Measurements from ENCODE around the gene ADGB.

The ADGB gene

DNA sequence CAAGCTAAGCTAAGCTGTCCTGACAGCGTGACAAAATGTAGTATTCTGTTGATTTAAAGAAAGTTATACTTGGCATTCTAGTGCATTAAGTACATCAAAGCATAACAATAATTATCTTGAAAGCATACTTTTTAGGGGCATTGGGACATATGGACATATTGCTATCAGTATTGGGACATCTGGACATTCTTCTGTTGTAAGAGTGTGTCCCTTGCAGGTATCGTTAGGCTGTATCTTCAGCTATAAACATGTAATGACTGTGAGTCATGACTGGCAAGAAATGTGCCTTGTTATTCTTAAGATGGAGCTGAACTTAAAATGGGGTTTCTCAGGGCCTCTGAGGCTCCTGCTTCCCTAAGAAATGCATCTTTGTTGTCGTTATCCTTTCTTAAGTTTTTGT lies 74.3 kb downstream of the ADGB start:
- Histone ChIP-seq H3K9me3 (ENCODE audit: control insufficient read depth, insufficient read depth, low read depth, low read length) (no peaks in the 10 kb centered on the region), H3K4me1 (ENCODE audit: control insufficient read depth, insufficient read depth, low read length) (no peaks in the 10 kb centered on the region), H3K9ac (ENCODE audit: low read length) (no peak overlapping the region), H3K27ac (ENCODE audit: low read depth, low read length) (no peak overlapping the region), H3K36me3 (ENCODE audit: control insufficient read depth, insufficient read depth, low read length) (no peaks in the 10 kb centered on the region), H3K4me3 (ENCODE audit: low read depth, low read length) (no peak overlapping the region), H3K27me3 (ENCODE audit: control insufficient read depth, insufficient read depth, low read length) (no peaks in the 10 kb centered on the region)

DNA sequence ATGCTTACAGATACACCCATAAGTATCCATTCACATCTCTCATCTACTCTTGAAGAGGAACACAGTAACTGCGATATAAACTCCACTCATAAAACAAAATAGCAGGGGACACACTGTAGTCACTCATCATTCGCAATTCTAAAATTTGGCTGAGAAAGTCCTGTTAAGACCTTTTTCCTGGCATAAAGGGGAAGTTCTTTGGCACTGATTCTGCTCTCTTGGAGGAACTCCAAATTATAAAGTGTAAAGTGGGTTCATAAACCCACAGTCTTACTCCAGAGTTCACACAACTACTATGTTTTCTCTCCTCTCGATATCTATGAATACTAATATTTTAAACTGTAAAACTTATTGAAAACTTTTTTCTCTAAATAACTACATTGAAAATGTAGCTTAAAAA lies 80.6 kb downstream of the ADGB start:
- Histone ChIP-seq H3K27me3 (ENCODE audit: control insufficient read depth, insufficient read depth, low read length) (no peaks in the 10 kb centered on the region), H3K4me1 (ENCODE audit: control insufficient read depth, insufficient read depth, low read length) (no peaks in the 10 kb centered on the region), H3K9ac (ENCODE audit: low read length) (no peak overlapping the region), H3K4me3 (ENCODE audit: low read depth, low read length) (no peak overlapping the region), H3K36me3 (ENCODE audit: control insufficient read depth, insufficient read depth, low read length) (no peaks in the 10 kb centered on the region), H3K27ac (ENCODE audit: low read depth, low read length) (no peak overlapping the region), H3K9me3 (ENCODE audit: control insufficient read depth, insufficient read depth, low read depth, low read length) (no peaks in the 10 kb centered on the region)

DNA sequence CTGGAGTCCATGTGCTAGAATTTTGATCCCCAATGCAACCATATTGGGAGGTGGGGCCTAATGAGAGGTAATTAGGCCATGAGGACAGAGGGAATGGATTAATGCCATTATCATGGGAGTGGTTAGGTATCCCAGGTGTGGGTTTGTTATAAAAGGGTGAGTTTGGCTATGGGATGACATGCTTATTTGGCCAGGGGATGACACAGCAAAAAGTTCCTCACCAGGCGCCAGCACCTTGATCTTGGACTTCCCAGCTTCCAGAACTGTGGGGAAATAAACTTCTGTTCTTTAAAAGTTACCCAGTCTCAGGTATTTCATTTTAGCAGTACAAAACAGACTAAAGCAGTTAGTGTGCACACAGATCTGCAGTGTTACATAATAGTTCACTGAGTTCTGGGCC lies 84.1 kb downstream of the ADGB start:
- no peaks in the 10 kb centered on the region for H3K4me1 ChIP-seq (ENCODE audit: control insufficient read depth, insufficient read depth, low read length)
- no peak overlapping the region for H3K27ac ChIP-seq (ENCODE audit: low read depth, low read length)
- no peaks in the 10 kb centered on the region for H3K9me3 ChIP-seq (ENCODE audit: control insufficient read depth, insufficient read depth, low read depth, low read length)
- H3K27me3 ChIP-seq (ENCODE audit: control insufficient read depth, insufficient read depth, low read length), result no peaks in the 10 kb centered on the region
- H3K9ac ChIP-seq (ENCODE audit: low read length), result no peak overlapping the region
- no peaks in the 10 kb centered on the region for H3K36me3 ChIP-seq (ENCODE audit: control insufficient read depth, insufficient read depth, low read length)
- no peak overlapping the region for H3K4me3 ChIP-seq (ENCODE audit: low read depth, low read length)

DNA sequence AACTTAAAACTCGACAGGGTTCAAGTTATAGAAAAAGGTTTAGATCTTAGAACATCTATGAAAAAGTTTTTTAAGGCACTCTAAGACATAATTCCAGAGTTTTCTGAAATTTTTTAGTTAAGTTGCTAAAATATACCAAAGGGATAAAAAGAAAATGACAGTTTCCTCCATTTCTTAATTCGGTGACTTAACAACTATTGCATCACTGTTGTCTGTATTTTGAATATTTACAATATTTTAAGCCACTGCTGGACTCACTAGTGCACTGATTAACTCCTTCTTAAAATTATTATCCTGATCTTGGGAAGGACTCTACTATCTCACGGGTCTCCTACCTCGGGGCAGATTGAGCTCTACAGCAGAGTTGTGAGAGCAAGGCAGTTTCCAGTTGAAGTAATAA lies 91.0 kb downstream of the ADGB start:
- no peaks in the 10 kb centered on the region for H3K36me3 ChIP-seq (ENCODE audit: control insufficient read depth, insufficient read depth, low read length)
- H3K27ac ChIP-seq (ENCODE audit: low read depth, low read length), result no peak overlapping the region
- H3K4me1 ChIP-seq (ENCODE audit: control insufficient read depth, insufficient read depth, low read length), result no peaks in the 10 kb centered on the region
- H3K27me3 ChIP-seq (ENCODE audit: control insufficient read depth, insufficient read depth, low read length), result 0 out of 2 replicates have a peak, but pooled peaks cover 2% of the 10 kb centered on the region
- H3K9ac ChIP-seq (ENCODE audit: low read length), result no peak overlapping the region
- no peak overlapping the region for H3K4me3 ChIP-seq (ENCODE audit: low read depth, low read length)
- H3K9me3 ChIP-seq (ENCODE audit: control insufficient read depth, insufficient read depth, low read depth, low read length), result no peaks in the 10 kb centered on the region

DNA sequence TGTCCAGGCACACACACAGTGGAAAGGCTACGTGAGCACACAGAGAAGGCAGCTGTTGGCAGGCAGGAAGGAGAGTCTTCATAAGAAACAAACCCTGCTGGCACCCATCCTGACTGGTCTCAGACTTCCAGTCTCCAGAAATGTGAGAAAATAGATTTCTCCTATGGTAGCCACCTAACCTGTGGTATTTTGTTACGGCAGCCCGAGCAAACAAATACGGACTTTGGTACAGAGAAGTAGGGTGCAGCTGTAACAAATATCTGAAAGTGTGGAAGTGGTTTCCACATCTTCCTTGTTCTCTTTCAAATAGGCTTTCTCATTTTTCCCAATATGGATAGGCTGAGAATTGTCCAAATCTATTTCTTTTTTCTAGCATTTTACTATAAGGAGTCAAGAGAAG lies 94.6 kb downstream of the ADGB start:
- H3K4me1 ChIP-seq (ENCODE audit: control insufficient read depth, insufficient read depth, low read length), result no peaks in the 10 kb centered on the region
- no peaks in the 10 kb centered on the region for H3K36me3 ChIP-seq (ENCODE audit: control insufficient read depth, insufficient read depth, low read length)
- H3K9ac ChIP-seq (ENCODE audit: low read length), result no peak overlapping the region
- H3K27ac ChIP-seq (ENCODE audit: low read depth, low read length), result no peak overlapping the region
- 0 out of 2 replicates have a peak, but pooled peaks cover 2% of the 10 kb centered on the region for H3K27me3 ChIP-seq (ENCODE audit: control insufficient read depth, insufficient read depth, low read length)
- H3K4me3 ChIP-seq (ENCODE audit: low read depth, low read length), result no peak overlapping the region
- H3K9me3 ChIP-seq (ENCODE audit: control insufficient read depth, insufficient read depth, low read depth, low read length), result no peaks in the 10 kb centered on the region

DNA sequence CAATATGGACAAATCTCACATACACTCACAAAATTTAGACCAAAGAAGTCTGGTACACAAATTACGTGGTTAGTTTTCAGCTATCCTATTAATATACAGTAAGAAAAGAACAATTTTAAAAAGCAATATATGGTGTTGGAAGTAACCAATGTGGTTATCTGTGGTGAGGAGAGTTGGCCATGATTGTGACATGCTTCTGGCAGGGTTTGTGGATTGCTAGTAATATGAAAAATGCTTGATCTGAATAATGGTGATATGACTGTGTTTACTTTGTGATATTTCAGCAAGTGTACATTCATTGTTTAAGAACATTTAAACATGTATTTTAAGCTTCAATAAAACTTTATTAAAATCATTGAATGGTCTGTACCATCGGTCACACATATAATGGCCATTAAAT lies 99.1 kb downstream of the ADGB start:
- no peaks in the 10 kb centered on the region for H3K36me3 ChIP-seq (ENCODE audit: control insufficient read depth, insufficient read depth, low read length)
- no peak overlapping the region for H3K9ac ChIP-seq (ENCODE audit: low read length)
- no peak overlapping the region for H3K4me3 ChIP-seq (ENCODE audit: low read depth, low read length)
- H3K27ac ChIP-seq (ENCODE audit: low read depth, low read length), result no peak overlapping the region
- H3K4me1 ChIP-seq (ENCODE audit: control insufficient read depth, insufficient read depth, low read length), result no peaks in the 10 kb centered on the region
- no peaks in the 10 kb centered on the region for H3K9me3 ChIP-seq (ENCODE audit: control insufficient read depth, insufficient read depth, low read depth, low read length)
- 0 out of 2 replicates have a peak, but pooled peaks cover 2% of the 10 kb centered on the region for H3K27me3 ChIP-seq (ENCODE audit: control insufficient read depth, insufficient read depth, low read length)

DNA sequence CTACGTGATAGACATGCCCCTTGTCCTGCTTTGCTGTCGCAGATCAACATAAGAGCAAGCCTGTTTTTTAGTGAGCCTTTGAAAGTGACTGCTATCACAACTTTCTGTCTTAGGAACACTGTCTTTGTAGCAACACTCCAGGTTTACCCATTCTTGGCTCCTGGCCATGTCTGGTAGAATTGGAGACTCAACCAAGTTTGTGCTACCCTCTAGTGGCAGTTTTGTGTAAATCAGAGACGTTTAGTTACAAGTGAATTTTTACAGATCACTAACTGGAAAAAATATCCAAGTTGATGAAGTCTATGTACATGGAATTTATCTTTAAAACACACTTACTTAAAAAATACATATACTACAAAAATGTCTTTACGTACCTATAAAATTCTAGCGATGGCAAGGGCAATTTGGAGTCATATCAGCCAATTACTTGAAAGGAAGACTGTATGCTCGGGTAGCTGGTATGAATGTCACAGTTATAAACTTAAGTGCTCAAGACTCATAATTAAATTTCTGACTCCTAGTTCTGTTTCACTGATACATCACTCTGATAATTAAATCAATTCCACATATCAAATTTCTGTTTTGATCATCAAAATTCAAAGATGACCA lies 101.4 kb downstream of the ADGB start:
- Histone ChIP-seq H3K9ac (ENCODE audit: low read length) (no peak overlapping the region), H3K27ac (ENCODE audit: low read depth, low read length) (no peak overlapping the region), H3K36me3 (ENCODE audit: control insufficient read depth, insufficient read depth, low read length) (no peaks in the 10 kb centered on the region), H3K27me3 (ENCODE audit: control insufficient read depth, insufficient read depth, low read length) (no peaks in the 10 kb centered on the region), H3K4me1 (ENCODE audit: control insufficient read depth, insufficient read depth, low read length) (no peaks in the 10 kb centered on the region), H3K4me3 (ENCODE audit: low read depth, low read length) (no peak overlapping the region), H3K9me3 (ENCODE audit: control insufficient read depth, insufficient read depth, low read depth, low read length) (no peaks in the 10 kb centered on the region)

DNA sequence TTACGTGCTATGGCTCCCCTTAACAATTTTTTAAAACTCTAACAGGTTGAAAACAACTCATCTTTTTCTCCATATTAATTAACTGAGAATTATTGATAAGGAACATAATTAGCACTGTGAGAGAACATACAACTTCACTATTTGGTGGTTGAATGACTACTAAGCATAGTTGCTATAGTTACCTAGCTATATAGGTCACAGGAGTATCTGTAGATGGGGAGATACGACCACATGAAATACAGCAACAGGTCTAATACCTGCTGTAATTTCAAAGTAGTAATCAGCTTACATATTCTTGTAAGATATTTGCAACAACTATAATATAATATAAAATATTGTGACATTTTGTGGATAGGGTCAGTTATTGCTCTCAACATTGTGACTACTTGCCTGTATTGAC lies 102.9 kb downstream of the ADGB start:
- H3K36me3 ChIP-seq (ENCODE audit: control insufficient read depth, insufficient read depth, low read length), result no peaks in the 10 kb centered on the region
- no peaks in the 10 kb centered on the region for H3K27me3 ChIP-seq (ENCODE audit: control insufficient read depth, insufficient read depth, low read length)
- H3K9me3 ChIP-seq (ENCODE audit: control insufficient read depth, insufficient read depth, low read depth, low read length), result no peaks in the 10 kb centered on the region
- no peak overlapping the region for H3K9ac ChIP-seq (ENCODE audit: low read length)
- no peaks in the 10 kb centered on the region for H3K4me1 ChIP-seq (ENCODE audit: control insufficient read depth, insufficient read depth, low read length)
- H3K4me3 ChIP-seq (ENCODE audit: low read depth, low read length), result no peak overlapping the region
- H3K27ac ChIP-seq (ENCODE audit: low read depth, low read length), result no peak overlapping the region

DNA sequence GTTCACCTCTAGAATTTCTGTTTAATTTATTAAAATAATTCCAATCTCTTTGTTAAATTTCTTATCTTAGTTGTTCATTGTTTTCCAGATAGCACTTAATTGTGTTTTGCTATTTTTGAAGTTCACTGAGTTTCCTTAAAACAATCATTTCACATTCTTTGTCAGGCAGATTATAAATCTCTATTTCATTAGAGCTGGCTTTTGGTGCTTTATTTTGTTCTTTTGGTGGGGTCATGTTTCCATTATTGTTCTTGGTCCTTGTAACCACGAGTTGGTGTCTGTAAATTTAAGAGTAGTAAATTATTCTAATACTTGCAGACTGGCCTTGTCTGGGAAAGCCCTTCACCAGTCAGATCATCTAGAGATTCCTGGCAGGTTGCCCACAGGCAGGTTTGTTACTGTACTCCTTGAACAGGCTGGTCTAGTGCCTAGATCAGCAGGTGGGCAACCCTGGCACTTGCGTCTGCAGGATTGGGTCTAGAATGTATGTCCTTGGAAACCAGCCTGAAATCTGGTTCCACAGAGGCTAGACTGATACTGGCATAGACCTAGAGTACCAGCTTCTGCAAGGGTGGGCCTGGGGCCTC lies 110.4 kb downstream of the ADGB start:
- H3K27me3 ChIP-seq (ENCODE audit: control insufficient read depth, insufficient read depth, low read length), result no peaks in the 10 kb centered on the region
- no peaks in the 10 kb centered on the region for H3K36me3 ChIP-seq (ENCODE audit: control insufficient read depth, insufficient read depth, low read length)
- H3K9ac ChIP-seq (ENCODE audit: low read length), result no peak overlapping the region
- H3K4me1 ChIP-seq (ENCODE audit: control insufficient read depth, insufficient read depth, low read length), result no peaks in the 10 kb centered on the region
- no peak overlapping the region for H3K27ac ChIP-seq (ENCODE audit: low read depth, low read length)
- H3K4me3 ChIP-seq (ENCODE audit: low read depth, low read length), result no peak overlapping the region
- no peaks in the 10 kb centered on the region for H3K9me3 ChIP-seq (ENCODE audit: control insufficient read depth, insufficient read depth, low read depth, low read length)

DNA sequence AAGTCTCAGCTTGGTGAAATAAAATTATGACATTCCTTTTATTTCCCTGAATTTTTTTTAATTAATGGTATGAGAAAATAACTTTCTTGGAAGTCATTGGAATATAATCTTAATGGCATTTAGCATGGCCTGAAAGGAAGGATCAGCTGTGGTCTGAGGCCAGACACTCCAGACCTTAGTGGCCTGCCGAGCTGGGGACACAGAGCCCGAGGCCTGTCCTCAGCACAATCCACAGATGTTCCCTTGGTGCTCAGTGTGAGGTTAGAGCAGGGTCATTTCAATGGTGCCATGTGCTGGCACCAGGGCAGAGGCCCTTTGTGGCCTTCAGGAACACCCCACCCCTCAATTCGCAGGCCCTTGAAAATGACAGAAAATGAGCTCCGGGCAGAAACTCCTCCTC lies 120.6 kb downstream of the ADGB start:
- Histone ChIP-seq H3K4me1 (ENCODE audit: control insufficient read depth, insufficient read depth, low read length) (no peaks in the 10 kb centered on the region), H3K27me3 (ENCODE audit: control insufficient read depth, insufficient read depth, low read length) (no peaks in the 10 kb centered on the region), H3K9me3 (ENCODE audit: control insufficient read depth, insufficient read depth, low read depth, low read length) (no peaks in the 10 kb centered on the region), H3K4me3 (ENCODE audit: low read depth, low read length) (no peak overlapping the region), H3K27ac (ENCODE audit: low read depth, low read length) (no peak overlapping the region), H3K36me3 (ENCODE audit: control insufficient read depth, insufficient read depth, low read length) (no peaks in the 10 kb centered on the region), H3K9ac (ENCODE audit: low read length) (no peak overlapping the region)

DNA sequence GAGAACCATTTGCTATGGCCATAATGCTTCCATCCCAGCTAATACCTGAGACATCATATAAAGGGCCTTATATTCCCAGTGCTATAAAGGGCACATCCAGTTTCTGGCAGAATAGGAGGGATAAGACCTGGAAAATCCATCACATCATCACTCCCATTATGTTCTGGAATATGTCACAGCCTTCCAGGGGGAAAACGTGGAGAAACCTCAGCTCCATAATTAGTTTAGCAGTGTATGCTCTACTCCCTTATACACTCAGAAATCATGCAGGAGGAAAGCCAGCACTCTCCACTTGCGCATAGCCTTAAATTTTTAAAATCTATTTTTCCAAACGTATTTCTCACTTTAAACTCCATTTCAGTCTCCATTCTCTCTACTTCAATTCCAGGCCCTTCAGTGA lies 140.9 kb downstream of the ADGB start:
- no peak overlapping the region for H3K27ac ChIP-seq (ENCODE audit: low read depth, low read length)
- no peaks in the 10 kb centered on the region for H3K36me3 ChIP-seq (ENCODE audit: control insufficient read depth, insufficient read depth, low read length)
- H3K9ac ChIP-seq (ENCODE audit: low read length), result no peak overlapping the region
- no peaks in the 10 kb centered on the region for H3K9me3 ChIP-seq (ENCODE audit: control insufficient read depth, insufficient read depth, low read depth, low read length)
- H3K4me1 ChIP-seq (ENCODE audit: control insufficient read depth, insufficient read depth, low read length), result peaks cover 3% of the 10 kb centered on the region; the same call in 1 of the 2 replicates
- no peak overlapping the region for H3K4me3 ChIP-seq (ENCODE audit: low read depth, low read length)
- H3K27me3 ChIP-seq (ENCODE audit: control insufficient read depth, insufficient read depth, low read length), result no peaks in the 10 kb centered on the region

Measured in HUES6 (cell line).